ENCODE data around the gene SHB.

The SHB gene

GRCh38 chr9:37992924-37993349 is 76.1 kb downstream of the SHB start:
- DNase-seq (ENCODE audit: low read depth in 1 of 2, low spot score in 1 of 2), result no peak

- DNase-seq (ENCODE audit: low read depth in 1 of 2, low spot score in 1 of 2), result no peak
Observed at GRCh38 chr9:37990404-37991015, 78.5 kb downstream of the SHB start.

- DNase-seq (ENCODE audit: low read depth in 1 of 2, low spot score in 1 of 2), result no peak
Observed at GRCh38 chr9:37989701-37990100, 79.3 kb downstream of the SHB start.

GRCh38 chr9:37988602-37989001 is 80.4 kb downstream of the SHB start:
- DNase-seq (ENCODE audit: low read depth in 1 of 2, low spot score in 1 of 2), result no peak

GRCh38 chr9:37988041-37988440 is 81.0 kb downstream of the SHB start:
- no peak for DNase-seq (ENCODE audit: low read depth in 1 of 2, low spot score in 1 of 2)

- no peak for DNase-seq (ENCODE audit: low read depth in 1 of 2, low spot score in 1 of 2)
Observed at GRCh38 chr9:37987467-37987981, 81.5 kb downstream of the SHB start.

- DNase-seq (ENCODE audit: low read depth in 1 of 2, low spot score in 1 of 2), result no peak
Observed at GRCh38 chr9:37986771-37987258, 82.2 kb downstream of the SHB start.

GRCh38 chr9:37986001-37986400 is 83.0 kb downstream of the SHB start:
- no peak for DNase-seq (ENCODE audit: low read depth in 1 of 2, low spot score in 1 of 2)

- no peak for DNase-seq (ENCODE audit: low read depth in 1 of 2, low spot score in 1 of 2)
Observed at GRCh38 chr9:37984672-37985611, 84.1 kb downstream of the SHB start.

GRCh38 chr9:37984278-37984671 is 84.8 kb downstream of the SHB start:
- no peak for DNase-seq (ENCODE audit: low read depth in 1 of 2, low spot score in 1 of 2)

- no peak for DNase-seq (ENCODE audit: low read depth in 1 of 2, low spot score in 1 of 2)
Observed at GRCh38 chr9:37983381-37984067, 85.5 kb downstream of the SHB start.

GRCh38 chr9:37979844-37980243 is 89.2 kb downstream of the SHB start:
- no peak for DNase-seq (ENCODE audit: low read depth in 1 of 2, low spot score in 1 of 2)

GRCh38 chr9:37978983-37979382 is 90.0 kb downstream of the SHB start:
- DNase-seq (ENCODE audit: low read depth in 1 of 2, low spot score in 1 of 2), result no peak

GRCh38 chr9:37978481-37978864 is 90.6 kb downstream of the SHB start:
- DNase-seq (ENCODE audit: low read depth in 1 of 2, low spot score in 1 of 2), result no peak

GRCh38 chr9:37977851-37978480 is 91.1 kb downstream of the SHB start:
- DNase-seq (ENCODE audit: low read depth in 1 of 2, low spot score in 1 of 2), result no peak

GRCh38 chr9:37976714-37977477 is 92.1 kb downstream of the SHB start:
- DNase-seq (ENCODE audit: low read depth in 1 of 2, low spot score in 1 of 2), result no peak

GRCh38 chr9:37975639-37976038 is 93.4 kb downstream of the SHB start:
- no peak for DNase-seq (ENCODE audit: low read depth in 1 of 2, low spot score in 1 of 2)

GRCh38 chr9:37974506-37975173 is 94.4 kb downstream of the SHB start:
- no peak for DNase-seq (ENCODE audit: low read depth in 1 of 2, low spot score in 1 of 2)

GRCh38 chr9:37972351-37972848 is 96.6 kb downstream of the SHB start:
- DNase-seq (ENCODE audit: low read depth in 1 of 2, low spot score in 1 of 2), result no peak

- DNase-seq (ENCODE audit: low read depth in 1 of 2, low spot score in 1 of 2), result no peak
Observed at GRCh38 chr9:37971691-37972090, 97.3 kb downstream of the SHB start.
